ENCODE measurements around the gene LSP1.

DNA sequence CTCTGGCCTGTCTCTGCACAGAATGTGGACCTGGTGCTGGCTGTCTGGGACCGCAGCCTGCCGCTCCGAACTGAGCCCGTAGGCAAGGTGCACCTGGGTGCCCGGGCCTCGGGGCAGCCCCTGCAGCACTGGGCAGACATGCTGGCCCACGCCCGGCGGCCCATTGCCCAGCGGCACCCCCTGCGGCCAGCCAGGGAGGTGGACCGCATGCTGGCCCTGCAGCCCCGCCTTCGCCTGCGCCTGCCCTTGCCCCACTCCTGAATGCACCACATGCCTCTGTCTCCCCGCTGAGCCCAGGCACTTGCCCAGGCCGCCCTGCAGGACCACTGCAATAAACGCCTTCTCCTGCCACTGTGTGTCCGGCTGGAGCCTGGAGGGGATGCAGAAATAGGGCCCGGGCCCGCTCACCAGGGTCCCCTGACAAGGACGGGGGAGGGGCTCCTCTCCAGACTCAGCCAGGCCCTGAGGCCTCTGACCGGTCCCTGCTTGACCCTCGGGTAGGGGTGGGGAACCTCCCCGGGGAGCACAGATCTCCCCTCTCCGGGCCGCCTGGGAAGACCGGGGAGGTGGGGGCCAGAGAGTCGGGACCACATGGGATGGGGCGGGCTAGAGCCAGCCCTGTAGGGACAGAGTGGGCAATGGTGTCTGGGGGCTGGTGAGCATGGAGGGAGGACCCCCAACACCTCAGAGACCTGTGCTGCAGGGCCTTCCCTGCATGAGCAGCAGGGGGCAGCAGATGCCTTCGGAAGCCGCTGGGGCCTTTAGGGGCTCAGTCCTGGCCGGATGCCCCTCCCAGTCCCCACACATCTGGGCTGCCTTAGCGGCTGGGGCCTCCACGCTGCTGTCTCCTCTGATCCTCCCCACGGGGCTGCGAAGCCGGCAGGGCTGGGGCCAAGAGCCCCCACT lies 15.5 kb upstream of the LSP1 start:
- TF ChIP-seq POLR2A (IDR thresholded peaks at IDR 0.05; ENCODE audit: low read length) (no peak), GATA1 (IDR thresholded peaks at IDR 0.05; ENCODE audit: low read depth, low read length) (no peak)
